Measurements from ENCODE around the gene ZNF709. TPM values are rescaled to one million over a fixed set of nuclear protein-coding genes. Genes with fewer than 3 reads are reported as not detected.

The ZNF709 gene
- total and polyA plus RNA-seq, 2 of the 13 experiments (the other 11 are each of a cell fraction or from before 2014, with no cell fraction given): 1.5 to 3.9 TPM

DNA sequence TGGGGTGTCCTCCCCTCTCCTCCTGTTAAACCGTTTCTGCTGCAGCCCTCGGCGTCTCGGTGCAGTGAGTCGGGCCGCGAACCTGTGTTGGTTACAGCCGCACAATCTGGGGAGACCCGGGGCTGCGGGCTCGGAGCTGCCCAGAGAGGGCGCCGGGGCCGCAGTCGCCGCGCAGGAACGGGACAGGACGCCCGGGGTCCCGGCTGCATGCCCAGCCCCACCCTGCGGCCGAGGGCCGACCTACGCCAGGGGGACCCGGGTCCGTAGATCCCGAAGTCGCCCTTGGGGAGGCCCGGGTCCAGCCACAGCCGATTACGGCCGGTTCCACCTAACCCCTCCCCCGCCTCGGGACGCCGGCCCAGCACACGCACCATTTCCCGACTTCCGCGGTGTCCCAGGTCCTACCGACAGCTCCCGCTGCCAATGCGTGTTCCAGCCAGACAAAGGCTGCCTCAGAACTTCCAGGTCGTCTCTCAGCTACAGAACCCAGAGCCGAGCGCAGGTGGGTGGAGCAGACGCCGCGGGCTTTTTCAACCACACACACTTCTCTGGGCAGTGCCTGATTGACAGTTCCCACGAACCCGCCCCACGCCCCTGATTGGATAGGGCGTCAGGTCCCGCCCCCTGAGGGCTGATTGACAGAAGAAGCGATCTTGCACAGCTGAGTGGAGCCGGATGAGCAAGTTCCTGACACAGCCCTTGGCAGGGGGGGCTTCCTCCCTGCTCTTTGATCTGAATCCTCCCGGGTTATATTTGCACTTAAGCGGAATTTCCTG lies 43.9 kb downstream of the ZNF709 start, which contains the start of gene ZNF443 (continued):
- no peak for TF ChIP-seq USF2 (IDR thresholded peaks at IDR 0.05; ENCODE audit: low read depth, low read length)
- TF ChIP-seq USF2 (CRISPR knock-in tag; IDR thresholded peaks at IDR 0.05; ENCODE audit: borderline replicate concordance): peak; percentile 27; the same call in 1 of the 2 replicates
- TF ChIP-seq ZNF292 (CRISPR knock-in tag; IDR thresholded peaks at IDR 0.05; ENCODE audit: borderline replicate concordance, low read depth): no peak
- TF ChIP-seq ZNF382 (CRISPR knock-in tag; IDR thresholded peaks at IDR 0.05; ENCODE audit: borderline replicate concordance): no peak
- TF ChIP-seq ZBTB42 (CRISPR knock-in tag; IDR thresholded peaks at IDR 0.05): no peak
- peak; percentile 30 for TF ChIP-seq TAF15 (IDR thresholded peaks at IDR 0.05; ENCODE audit: low read depth, low read length, poor library complexity, severe bottlenecking)
- TF ChIP-seq NCOA2 (CRISPR knock-in tag; IDR thresholded peaks at IDR 0.05): 0 out of 2 replicates have a peak, but pooled peaks have one; percentile 10
- TF ChIP-seq CSRNP2 (CRISPR knock-in tag; conservative IDR thresholded peaks at IDR 0.05; ENCODE audit: low read depth): no peak
- peak; percentile 75 for TF ChIP-seq ZFY (CRISPR knock-in tag; IDR thresholded peaks at IDR 0.05)
- 0 out of 2 replicates have a peak, but pooled peaks have one; percentile 30 for TF ChIP-seq ZNF776 (CRISPR knock-in tag; IDR thresholded peaks at IDR 0.05)
- TF ChIP-seq, protein P1, sequence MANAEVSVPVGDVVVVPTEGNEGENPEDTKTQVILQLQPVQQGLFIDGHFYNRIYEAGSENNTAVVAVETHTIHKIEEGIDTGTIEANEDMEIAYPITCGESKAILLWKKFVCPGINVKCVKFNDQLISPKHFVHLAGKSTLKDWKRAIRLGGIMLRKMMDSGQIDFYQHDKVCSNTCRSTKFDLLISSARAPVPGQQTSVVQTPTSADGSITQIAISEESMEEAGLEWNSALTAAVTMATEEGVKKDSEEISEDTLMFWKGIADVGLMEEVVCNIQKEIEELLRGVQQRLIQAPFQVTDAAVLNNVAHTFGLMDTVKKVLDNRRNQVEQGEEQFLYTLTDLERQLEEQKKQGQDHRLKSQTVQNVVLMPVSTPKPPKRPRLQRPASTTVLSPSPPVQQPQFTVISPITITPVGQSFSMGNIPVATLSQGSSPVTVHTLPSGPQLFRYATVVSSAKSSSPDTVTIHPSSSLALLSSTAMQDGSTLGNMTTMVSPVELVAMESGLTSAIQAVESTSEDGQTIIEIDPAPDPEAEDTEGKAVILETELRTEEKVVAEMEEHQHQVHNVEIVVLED (CRISPR knock-in tag; IDR thresholded peaks at IDR 0.05; ENCODE audit: borderline replicate concordance): peak; percentile 23; the same call in 1 of the 2 replicates
- TF ChIP-seq ZBTB33 (CRISPR knock-in tag; IDR thresholded peaks at IDR 0.05): no peak
- TF ChIP-seq EED (CRISPR knock-in tag; IDR thresholded peaks at IDR 0.05): no peak; the same call in 1 of the 2 replicates
- no peak for TF ChIP-seq HNRNPUL1 (IDR thresholded peaks at IDR 0.05; ENCODE audit: low read depth, low read length)
- TF ChIP-seq, protein P2, sequence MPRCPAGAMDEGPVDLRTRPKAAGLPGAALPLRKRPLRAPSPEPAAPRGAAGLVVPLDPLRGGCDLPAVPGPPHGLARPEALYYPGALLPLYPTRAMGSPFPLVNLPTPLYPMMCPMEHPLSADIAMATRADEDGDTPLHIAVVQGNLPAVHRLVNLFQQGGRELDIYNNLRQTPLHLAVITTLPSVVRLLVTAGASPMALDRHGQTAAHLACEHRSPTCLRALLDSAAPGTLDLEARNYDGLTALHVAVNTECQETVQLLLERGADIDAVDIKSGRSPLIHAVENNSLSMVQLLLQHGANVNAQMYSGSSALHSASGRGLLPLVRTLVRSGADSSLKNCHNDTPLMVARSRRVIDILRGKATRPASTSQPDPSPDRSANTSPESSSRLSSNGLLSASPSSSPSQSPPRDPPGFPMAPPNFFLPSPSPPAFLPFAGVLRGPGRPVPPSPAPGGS (CRISPR knock-in tag; IDR thresholded peaks at IDR 0.05): peak; percentile 84
